EH (cell line): ENCODE results near the gene APAF1.

ENCODE experiments used
- DNase-seq: peaks from one replicate; pipeline ENCODE4 v3.0.0-alpha.2; 2015; ENCODE audit warnings: low read depth

Gene APAF1

DNA sequence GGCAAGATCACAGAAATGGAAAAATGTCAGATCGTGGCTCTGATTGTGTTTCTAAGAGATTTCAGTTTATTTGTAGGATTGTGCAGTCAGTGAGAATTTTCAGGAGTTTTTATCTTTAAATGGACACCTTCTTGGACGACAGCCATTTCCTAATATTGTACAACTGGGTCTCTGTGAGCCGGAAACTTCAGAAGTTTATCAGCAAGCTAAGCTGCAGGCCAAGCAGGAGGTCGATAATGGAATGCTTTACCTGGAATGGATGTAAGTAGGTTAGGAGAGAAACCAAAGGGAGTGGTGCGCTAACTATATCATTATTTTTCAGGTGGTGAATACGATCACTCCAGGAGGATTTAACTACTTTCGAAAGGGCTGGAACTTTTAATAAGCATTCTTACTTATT is 26.4 kb downstream of the APAF1 start:
- DNase-seq: no peak

DNA sequence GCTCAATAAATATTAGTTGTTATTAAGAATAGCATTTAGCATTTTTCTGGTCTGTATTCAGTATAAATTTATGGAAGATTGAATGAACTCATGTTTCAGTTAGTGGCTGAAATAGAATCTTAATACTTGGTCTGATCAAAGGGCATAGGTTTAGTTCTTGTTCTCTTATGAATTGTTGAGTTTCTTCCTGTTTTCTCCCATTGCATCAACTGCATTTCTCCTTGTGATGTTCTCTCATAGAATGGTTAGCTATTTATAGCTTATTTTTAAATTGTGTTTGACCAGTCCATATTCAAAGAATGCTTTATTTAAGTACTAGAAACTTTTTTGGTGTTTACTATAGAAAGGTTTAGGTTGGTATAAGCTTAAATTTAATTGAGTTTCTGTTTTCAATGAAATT is 29.8 kb downstream of the APAF1 start:
- no peak for DNase-seq

DNA sequence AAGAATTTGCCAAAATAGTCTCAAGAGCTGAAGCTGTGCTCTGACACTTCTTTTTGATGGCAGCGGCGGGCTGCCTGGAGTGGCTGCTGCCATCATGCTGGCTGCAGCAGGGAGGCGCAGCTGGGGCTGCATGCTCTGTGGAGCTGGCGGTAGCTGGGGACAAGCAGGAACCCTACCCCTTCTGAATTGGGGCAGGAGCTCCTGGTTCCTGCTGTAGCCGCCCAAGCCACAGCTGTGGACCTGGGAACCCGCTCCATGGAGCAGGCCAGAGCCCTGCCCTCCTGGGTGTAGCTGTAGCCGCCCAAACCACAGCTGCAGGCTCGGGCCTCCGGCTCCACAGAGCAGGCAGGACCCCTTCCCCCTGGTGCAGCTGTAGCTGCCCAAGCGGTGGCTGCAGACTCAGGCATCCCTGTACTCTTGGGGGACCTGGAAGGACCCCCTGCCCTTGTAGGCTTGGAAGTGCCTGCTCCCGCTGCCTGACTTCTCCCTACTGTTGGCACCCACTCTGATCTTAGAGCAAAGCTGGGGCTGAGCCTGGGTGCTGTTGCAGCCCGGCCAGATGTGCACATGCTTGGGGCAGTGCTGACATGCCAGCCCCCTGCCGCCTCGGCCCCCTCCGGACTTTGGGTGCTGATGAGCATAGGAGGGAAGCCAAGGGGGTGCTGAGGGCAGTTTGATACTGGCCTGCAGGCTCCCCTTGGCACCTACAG is 33.3 kb downstream of the APAF1 start:
- no peak for DNase-seq

DNA sequence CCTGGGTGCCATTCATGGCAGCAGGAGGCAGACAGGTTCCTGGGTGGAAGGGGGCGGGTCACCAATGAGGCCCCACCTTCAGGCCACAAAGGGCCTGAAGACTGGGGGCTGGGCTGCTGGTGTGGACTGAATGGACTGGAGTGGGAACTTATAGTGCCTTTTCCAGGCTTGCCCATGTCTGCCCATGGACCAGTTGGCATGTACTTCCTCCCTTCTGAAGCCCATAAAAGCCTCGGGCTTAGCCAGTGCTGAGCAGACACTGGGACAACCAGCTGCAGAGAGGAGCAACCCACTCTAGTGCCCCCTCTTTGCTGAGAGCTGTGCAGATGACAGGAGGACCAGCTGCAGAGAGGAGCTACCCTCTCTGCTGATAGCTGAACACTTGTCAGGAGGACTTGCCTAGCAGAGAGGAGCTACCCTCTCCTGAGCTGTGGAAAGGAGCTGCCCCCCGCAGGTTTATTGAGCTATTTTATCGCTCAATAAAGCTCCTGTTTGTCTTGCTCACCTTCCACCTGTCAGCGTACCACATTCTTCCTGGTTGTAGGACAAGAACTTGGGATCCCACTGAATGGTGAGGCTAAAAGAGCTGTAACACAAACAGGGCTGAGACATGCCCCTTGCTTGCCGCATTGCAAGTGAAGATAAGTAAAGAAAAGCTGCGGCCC is 34.0 kb downstream of the APAF1 start:
- DNase-seq: no peak

DNA sequence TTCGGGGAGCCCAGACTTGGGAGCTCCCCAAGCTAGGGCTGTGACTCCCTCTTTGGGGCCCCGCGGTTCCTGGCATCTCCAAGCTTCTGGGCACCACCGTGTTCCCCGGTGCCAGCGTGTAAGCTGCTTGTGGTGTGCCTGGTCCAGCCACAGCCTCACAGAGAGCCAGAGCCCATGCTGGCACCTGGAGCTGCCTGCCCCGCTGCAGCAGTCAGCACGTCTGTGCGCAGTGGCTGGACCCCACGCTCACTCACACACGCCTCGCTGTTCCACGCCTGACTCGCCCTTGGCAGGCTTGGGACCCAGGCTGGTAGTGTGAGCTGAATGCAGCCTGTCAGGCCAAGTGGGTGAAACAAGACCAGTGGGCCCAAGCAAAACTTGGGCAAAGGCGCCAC is 34.5 kb downstream of the APAF1 start:
- DNase-seq: no peak

DNA sequence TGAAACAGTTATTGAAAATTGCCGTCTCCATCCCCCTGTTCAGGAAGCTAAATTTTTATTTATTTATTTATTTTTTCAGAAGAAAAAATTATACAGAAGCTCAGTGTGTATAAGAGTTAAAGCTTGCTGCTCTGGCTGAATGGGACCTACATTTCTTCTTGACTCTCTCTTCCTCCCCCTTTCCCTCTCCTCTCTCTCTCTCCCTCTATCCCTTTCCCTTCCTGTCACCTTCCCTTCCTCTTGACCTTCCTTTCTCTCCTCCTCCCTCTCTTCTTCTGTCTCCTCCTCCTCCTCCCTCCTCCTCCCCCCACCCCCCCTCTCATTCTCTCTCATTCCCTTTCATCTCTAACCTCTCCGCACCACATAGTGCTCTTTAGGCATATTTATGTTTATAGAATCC is 39.1 kb downstream of the APAF1 start:
- no peak for DNase-seq

DNA sequence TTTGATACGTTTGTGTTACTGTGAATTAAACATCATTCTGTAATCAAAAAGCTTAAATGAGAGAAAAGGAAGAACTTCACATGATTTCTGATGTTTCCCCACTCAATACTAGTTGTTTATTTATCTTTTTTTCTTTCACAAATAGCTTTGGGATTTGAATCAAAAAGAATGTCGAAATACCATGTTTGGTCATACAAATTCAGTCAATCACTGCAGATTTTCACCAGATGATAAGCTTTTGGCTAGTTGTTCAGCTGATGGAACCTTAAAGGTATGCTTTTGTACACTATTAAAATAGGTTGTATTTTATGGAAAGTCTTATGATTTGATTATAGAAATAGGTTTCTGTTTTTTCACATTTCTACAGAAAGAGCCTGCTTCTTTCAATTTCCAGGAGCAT is 41.5 kb downstream of the APAF1 start:
- DNase-seq: no peak

DNA sequence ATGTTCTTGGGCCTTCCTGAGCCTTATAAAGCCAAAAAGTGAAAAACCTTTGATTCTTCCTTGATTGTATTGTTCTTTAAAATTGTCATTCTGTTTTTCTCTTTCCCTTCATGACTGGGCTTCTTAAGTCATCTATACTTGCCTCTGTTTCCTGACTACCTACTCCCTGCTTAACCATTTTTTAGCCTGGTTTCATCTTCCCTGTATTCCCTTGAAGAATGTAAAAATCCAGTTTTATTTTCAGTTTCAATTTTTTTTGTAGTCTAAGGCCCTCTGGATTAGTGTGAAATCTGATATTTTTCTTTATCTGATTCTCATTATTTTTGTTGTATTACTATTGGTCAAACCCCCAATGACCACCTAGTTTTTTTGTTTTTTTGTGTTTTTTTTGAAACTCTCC is 46.3 kb downstream of the APAF1 start:
- DNase-seq: no peak

DNA sequence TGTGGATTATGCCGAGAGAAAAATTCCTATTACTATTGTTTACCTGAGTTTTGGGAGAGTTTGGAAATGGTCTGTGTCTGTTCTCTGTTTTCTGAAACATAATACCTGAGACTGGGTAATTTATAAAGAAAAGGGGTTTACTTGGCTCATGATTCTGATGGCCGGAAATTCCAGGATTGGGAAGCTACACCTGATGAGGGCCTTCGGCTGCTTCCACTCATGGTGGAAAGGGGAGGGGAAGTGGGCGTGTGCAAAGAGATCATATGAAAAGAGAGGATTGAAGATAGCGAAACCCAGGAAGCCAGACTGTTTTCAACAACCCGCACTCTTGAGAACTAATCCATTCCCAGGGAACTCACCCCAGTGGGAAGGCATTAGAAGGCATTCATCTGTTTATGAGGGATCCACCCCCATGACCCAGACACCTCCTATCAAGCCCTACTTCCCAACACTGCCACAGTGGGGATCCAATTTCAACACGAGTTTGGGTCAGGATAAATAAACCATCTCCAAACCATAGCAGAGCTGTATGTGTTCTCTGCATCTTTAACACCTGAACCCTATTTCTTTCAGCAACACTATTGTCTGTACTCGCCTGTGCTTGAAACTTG is 51.1 kb downstream of the APAF1 start:
- DNase-seq: no peak

DNA sequence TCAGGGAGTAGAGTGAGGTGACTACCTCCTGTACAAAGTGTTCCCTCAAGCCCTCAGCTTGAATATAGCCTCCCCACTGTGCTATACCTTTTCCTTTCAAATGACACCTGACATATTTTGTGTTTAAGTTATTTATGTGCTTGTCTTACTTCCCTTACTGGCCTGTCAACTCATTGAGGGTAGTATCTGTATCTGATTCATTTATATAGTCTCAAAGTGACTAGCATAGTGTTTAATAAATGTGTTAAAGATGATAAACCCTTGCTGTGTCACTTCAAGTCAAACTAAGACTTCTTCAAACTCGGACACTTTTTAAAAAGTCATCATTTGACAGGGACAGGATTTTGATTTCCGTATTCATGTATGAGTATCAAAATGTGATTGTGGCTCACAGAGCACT is 52.1 kb downstream of the APAF1 start:
- no peak for DNase-seq

DNA sequence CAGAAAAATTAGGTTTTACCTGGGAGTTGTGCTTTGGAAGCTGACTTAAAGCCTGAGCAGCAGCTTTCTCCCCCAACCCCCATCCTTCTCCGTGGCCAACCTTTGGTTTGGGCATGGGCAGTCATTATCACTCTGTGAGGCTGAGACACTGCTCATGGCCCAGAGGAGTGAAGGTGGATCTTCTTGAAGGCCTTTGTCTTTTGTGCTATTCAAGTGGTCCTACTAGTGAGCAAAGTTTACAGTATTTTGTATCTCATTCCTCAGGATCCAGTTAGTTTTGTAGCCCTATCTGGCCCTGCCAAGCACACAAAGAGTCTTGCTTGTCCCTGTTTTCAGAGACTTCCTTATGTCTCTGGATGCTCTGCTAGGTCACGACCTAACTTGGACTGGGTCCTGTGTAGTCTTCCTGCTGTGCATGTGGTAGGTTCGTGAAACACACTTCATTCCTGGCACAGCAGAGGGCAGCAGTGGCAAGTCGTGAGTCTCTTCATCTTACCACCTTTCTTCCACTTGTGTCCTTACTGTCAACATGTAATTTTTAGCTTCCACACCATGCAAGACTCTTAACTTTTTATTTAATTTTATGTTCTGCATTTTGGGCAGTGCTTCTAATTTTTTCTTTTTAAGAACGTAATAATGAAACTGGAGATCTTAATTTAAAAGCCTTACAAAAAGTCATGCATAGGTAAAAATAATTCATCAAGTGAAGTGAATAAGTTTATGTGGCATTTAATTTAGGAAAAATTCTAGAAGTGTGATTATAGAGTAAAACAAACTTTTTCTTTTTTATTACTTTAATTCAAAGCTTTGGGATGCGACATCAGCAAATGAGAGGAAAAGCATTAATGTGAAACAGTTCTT is 53.7 kb downstream of the APAF1 start:
- peak; percentile 70 for DNase-seq

DNA sequence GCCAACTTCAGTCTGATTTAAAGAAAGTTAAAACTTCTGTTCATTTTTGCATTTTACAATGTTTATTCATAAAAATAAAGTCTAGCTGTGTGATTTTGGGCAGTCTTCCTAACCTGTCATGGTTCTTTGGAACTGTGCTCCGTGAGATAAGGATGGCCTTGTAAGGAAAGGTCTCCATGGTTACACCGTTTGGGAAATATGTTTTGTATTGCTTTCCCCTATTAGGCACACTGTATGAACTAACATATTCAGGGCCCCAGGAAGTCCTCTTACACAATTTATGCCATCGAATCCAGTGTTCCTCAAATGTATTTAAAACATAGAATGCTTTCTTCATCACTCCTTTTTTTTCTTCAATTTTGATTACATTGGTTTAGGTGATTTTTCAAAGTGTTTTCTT is 54.5 kb downstream of the APAF1 start:
- DNase-seq: no peak

DNA sequence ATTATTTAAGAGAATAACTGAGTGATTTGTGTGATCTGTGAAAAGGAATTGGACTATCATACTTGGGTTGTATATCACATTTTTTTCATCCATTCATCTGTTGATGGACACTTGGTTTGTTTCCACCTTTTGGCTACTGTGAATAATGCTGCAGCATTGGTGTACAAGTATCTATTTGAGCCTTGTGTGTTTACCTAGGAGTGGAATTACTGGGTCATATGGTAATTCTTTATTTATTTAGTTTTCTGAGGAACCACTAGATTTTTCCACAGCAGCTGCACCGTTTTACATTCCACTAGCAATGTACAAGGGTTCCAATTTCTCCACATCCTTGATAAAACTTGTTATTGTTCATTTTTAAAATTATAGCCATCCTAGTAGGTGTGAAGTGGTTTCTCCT is 56.1 kb downstream of the APAF1 start:
- no peak for DNase-seq

DNA sequence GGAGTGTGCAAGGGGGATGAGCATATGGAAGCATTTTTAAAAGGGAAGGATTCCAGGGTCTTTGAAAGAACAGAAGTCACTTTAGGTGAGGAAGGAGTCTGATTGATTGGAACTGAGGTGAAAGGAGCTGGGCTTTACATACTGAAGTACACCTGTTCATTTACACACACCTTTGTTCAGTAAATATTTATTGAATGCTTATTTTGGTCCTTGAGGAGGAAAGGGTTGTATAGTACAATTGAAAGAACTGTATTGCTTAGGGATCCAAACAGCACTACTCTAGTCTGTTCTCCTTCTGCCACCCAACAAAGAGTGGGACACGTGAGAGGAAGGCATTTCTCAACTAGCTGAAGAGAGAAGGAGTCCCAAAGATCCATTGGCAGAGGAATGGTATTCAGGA is 63.9 kb downstream of the APAF1 start:
- DNase-seq: no peak

DNA sequence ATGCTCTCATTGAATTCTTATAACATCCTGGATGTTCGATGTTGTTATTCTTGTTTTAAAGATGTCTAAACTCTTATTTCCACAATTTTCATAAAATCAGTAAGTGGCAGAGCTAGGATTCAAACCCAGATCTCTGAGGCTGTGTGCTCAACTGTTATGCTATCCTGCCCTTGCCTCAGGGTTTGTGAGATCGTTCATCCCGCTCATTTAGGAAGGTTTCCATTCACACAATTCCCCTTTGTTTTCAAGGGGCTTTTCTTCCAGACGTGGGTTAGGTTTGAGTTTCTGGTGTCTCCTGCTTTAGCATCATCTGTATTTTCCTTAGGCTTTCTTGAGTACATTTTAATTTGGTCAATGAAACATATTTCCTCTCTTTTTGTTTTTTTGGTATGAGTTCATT is 69.3 kb downstream of the APAF1 start:
- DNase-seq: no peak

DNA sequence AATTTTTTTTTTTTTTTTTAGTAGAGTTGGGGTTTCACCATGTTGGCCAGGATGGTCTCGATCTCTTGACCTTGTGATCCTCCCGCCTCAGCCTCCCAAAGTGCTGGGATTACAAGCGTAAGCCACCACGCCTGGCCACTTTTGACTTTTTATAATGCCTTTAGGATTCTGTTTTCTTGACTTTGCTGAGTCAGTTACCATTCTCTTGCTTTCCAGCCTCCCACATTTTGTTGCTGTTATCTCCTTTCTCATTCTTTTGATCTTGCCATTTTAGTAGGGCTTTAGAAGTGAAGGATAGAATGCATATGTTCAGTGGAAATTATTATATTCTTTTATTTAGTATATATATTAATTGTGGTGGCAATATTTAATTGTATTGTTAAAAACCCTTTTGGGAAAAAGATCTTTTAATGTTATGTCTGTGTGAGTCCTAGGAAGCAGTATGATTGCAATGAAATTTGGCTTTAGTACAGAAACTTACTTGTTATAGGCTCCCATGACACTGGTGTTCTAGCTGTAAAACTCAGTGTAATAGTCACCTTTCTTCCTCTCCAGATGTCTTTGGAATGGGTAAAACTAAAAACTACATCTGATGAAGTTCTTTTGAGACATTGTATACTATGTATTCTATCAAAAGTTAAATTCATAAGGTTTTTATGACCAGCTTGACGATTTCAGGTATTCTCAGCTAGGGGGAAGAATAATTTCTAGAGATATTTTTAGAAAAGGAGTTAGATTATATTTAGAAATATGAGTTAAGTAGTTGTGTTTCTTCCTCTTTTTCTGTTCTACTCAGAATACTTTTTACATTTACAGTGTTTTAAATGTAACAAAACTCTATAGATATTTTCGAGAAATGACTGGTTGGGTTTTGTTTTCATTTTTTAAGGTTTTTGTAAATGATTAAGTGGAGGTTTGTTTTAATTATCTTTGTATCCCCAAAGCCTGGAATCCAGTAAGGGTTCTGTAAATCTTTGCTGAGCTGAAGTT is 74.7 kb downstream of the APAF1 start:
- DNase-seq: no peak

DNA sequence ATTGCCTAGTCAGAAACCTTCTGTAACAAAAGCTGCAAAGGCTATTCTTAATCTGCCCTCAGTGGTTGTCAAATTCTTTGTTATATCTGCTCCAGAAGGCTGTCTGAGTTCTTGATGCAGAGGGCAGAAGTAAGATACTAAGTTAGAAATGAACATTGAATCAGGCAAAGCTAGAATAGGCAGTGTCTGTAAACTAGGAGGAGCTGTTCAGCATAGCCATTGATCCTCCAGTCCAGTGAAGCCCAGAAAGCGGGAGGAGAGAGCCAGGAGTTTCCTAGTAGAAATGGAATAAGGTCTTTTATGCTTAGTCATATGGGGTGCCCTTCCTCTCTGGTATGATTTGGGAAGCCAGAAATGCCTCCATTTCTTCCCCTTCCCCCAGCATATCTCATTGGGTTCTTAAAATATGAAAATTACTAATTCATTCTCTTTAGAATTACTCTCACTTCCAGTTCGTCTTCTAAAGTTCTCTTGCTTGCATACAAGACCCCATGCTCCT is 76.2 kb downstream of the APAF1 start:
- no peak for DNase-seq

DNA sequence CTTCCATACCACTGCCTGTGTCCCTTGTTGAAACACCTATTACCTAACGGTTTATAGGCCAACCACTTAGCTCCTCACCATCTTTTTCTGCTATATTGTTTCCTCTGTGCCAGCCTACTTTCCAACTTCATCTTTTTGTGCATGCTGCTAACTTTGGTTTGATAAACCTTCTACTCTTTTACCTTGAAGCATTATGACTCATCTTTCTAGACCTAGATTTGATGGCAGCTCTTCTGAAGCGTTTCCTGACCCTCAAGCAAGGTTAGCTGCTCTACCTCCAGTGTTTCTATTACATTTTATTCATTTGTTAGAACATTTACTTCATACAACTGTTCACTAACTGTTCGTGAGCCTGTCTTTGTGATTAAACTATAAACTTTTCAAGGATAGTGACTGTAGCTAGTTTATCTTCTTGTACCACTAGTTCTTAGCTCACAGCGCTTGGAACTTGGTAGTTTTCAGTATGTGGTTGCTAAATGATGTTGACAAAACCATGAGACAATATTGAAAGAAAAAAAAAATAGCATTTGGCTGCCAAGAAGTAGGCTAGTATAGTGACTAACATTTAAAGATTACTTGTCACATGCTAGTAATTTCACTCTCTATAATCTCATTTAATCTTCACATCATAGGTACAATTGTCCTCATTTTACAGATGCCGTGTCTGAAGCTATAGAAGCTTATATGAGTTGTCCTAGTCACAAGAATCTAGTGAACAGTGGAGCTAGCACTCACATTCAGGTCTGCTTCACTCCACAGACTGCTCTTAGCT is 79.5 kb downstream of the APAF1 start:
- DNase-seq: no peak

DNA sequence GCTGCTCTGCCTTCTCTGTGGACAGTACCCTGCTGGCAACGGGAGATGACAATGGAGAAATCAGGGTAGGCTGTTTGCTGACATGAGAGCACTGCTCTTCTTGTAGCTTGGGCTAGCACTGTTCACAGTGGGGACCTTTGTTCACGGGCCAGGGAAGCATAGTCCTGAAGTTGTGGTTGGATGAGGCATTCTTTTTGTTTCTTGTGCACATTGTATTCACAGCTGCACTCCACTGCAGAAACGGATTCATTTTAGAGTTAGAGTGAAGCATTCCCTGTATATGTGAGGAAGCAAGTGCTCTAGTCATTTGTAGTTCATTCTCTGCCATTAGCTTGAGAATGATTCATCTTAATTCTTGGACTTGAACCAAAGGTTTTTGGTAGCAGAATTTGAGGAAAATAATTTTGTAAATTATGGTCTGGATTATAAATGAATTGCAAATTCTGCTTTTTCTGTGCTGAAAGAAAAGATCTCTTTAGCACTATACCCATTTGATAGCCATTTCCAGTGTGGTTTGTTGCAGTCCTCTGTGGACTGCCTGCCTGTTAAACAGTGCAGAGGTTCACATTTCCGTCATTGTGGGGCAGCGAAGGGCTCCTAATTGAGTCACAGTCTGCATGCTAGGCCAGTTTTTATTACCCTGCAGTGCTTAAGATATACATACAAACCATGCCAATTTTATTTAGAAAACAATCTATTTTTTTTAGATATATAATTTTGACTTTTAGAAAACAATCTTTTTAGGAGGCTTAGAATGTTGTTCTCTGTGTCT is 80.6 kb downstream of the APAF1 start:
- peak; percentile 77 for DNase-seq

DNA sequence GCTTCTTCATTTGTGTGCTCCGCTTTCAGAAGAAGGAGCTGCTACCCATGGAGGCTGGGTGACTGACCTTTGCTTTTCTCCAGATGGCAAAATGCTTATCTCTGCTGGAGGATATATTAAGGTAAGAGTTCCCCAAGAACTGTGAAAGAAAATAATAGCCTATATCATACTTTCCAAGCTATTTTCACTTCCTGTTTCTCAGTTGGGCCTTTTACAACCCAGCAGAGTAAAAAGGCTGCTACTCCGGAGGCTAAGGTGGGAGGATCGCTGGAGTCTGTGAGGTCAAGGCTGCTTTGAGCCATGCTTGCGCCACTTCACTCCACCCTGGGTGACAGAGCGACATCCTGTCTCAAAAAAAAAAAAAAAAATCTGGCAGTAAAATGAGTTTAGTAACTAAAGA is 82.1 kb downstream of the APAF1 start:
- no peak for DNase-seq
